H1 (cell line): ENCODE results near the gene PRDM10. TPM values are rescaled to one million over a fixed set of nuclear protein-coding genes. Genes with fewer than 3 reads are reported as not detected.

ENCODE experiments used
- RNF2 ChIP-seq: fragments of 200-900, 300-1000 bp; sonication (generic); IDR thresholded peaks from 2 replicates; pipeline ENCODE4 v1.7.1; 2016; ENCODE audit warnings: borderline replicate concordance, low read depth, mild to moderate bottlenecking, antibody characterized with exemption, low read length; ENCODE audit not compliant: poor library complexity, severe bottlenecking; ENCODE audit errors: missing control alignments
- polyA plus RNA-seq, 7 experiments: library from polyadenylated mRNA; depleted of rRNA in 3 of 7; stranded (reverse) in 5 of 7; unstranded in 2 of 7; fragments of >200 nt in 5 of 7; fragments of 200-250 nt in 2 of 7; gene quantifications; 1 replicate in 5 of 7; 2 replicates in 1 of 7; 4 replicates in 1 of 7; pipeline versions ENCODE4 v1.2.1 to v1.2.3, GENCODE V29; 2011 to 2013; ENCODE audit warnings: missing spikeins in 2 of 7, mixed read lengths in 2 of 7
- total RNA-seq: library from RNA; stranded (reverse); fragmentation: NEBNext Ultra II Directional; extraction: Animal tissue kit (Norgen Biotek cat#: 25700); gene quantifications from 2 replicates; pipeline ENCODE4 v1.2.1, GENCODE V29; 2021

Gene PRDM10
- total and polyA plus RNA-seq, 2 of the 8 experiments (the other 6 are each of a cell fraction or from before 2014, with no cell fraction given), result 15.5 to 19.2 TPM

DNA sequence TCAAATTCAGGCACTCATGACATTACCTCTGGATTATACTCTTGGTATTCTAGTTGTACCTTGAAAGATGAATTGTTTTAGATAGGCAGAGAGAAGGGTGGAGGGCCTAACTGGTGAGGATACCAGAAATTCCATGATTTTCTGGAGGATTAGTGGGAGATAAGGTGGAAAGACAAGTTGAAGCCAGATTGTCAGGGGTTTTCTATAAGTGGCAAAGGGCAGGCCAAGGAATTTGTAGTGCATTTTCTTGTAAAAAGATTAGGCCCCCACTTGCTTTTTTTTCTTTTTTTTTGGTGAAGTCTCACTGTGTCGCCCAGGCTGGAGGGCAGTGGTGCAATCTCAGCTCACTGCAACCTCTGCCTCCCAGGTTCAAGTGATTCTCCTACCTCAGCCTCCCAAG lies 28.4 kb upstream of the PRDM10 start (continued):
- no peak for TF ChIP-seq RNF2
